NCI-H1105 (cell line): Measurements from ENCODE around the gene MVP.
A peak's percentile ranks its signal among the peaks of the same experiment; 100 is the strongest.
"Not testable (repeated sequence)": the region's sequence is repeated elsewhere in the genome, so short reads cannot be mapped to it uniquely, and the experiment has no call there.

Experiments
- DNase-seq: peaks from one replicate; lab custom pipeline; 2025; lab: John Stamatoyannopoulos, UW

The MVP gene

DNA sequence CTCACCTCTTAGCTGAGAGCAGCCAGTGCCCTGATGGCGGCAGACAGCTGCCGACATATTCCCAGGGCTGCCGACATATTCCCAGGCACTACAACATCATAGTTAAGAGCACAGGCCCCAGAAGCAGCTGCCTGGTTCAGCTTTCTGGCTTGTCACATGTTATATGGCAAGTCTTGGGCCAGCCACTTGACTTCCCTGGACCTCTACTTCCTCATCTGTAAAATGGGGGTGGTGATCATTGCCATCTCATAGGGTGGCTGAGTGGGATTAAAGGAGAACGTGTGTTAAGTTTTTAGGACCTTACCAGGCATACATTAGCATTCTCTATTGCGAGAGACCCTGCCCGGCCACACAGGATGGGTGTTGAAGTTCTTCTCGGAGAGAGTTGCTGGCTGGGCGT, 23.7 kb downstream of the MVP start:
- no peak for DNase-seq

DNA sequence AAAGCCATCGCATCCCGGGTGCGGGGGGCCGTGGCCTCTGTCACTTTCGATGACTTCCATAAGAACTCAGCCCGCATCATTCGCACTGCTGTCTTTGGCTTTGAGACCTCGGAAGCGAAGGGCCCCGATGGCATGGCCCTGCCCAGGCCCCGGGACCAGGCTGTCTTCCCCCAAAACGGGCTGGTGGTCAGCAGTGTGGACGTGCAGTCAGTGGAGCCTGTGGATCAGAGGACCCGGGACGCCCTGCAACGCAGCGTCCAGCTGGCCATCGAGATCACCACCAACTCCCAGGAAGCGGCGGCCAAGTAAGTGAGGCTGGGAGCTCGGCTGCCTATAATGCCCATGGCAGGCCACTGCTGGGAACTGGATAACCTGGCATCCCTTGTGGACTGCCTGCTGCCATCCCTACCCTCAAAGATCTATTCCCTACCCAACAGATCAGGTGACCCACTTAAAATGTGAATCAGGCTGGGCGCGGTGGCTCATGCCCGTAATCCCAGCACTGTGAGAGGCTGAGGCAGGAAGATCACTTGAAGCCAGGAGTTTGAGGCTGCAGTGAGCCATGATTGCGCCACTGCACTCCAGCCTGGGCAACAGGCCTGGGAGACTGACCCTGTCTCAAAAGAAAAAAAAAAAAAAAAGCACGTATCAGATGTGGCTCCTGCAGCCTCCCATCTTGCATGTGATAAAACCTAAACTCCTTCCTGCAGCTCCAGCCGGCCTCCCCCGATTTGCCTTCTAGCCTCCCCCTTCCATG, 24.5 kb downstream of the MVP start:
- no peak for DNase-seq

- no peak for DNase-seq
Measured at GRCh38 chr16:29845656-29846055, 25.4 kb downstream of the MVP start.

GRCh38 chr16:29848420-29849297, 28.4 kb downstream of the MVP start:
- peak; percentile 4 for DNase-seq

GRCh38 chr16:29849505-29849904, 29.2 kb downstream of the MVP start:
- no peak for DNase-seq

- DNase-seq = no peak
Measured at GRCh38 chr16:29850998-29851397, 30.7 kb downstream of the MVP start.

- DNase-seq = no peak
Measured at GRCh38 chr16:29852654-29853053, 32.4 kb downstream of the MVP start.

- DNase-seq = no peak
Measured at GRCh38 chr16:29854520-29855100, 34.3 kb downstream of the MVP start.

GRCh38 chr16:29857133-29857760, 37.0 kb downstream of the MVP start:
- DNase-seq = no peak

GRCh38 chr16:29858149-29858849, 38.0 kb downstream of the MVP start:
- DNase-seq = no peak

GRCh38 chr16:29858974-29859373, 38.7 kb downstream of the MVP start:
- DNase-seq = no peak

DNA sequence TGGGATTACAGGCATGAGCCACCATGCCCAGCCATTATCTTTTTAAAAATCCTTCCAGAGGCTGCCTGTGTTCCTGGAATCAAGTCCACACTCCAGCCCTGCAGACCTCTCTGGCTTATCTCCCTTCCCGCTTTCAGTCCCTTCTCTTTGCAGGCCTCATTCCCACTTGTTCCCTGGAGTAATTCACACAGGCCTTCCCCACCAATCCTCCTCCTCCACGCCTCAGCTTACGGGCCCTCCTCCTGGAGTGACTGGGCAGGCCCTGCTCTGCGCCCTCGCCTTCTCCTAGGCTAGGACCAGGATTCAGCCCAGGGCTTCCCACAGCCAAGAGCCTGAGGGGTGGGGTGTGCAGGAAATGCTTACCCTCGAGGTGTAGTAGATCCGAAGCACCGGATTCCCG, 40.0 kb downstream of the MVP start:
- no peak for DNase-seq

GRCh38 chr16:29862383-29862883, 42.2 kb downstream of the MVP start:
- no peak for DNase-seq

DNA sequence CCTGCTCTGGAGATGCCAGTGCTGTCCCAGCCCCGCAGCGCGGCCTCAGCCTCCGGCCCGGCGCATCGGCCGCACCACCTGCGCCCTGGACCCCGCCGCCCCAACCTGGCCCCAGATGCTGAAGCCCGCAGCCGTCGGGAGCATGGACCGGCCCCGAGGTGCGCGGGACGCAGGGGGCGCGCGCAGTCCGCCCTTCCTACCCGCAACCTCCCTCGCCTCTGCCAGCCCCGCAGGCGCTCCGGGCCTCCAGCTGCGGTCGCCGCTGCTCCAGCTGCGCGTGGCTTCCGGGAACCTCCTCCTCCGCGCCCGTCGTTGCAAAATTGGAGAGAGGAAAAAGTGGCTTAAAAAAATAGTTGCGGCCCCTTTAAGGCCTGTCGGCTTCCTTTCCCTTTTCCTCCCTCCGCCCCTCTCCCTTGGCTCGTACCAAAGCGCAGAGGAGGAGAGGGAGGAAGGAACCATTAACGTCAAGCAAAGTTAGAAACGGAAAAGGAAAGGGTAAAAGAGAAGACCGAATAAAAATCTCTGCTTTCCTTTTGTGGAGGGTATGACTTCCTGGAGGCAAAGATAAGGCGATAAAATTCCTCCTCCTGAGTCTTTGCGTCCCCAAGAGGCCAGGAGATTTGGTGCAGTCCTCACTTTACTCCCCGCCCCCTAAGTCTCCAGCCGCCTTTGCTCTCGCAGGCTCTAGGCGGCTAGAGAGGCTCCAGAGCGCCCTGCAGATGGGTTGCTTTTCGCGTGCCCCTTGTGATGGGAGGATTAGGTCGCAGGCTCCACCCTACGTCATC, 42.8 kb downstream of the MVP start, which contains the start of gene CDIPT:
Gene CDIPT (minus strand): TSS at position 343 of the 785 bp plus-strand sequence. CDS start 369 bp downstream, outside the sequence.
- DNase-seq = peak; percentile 95

DNA sequence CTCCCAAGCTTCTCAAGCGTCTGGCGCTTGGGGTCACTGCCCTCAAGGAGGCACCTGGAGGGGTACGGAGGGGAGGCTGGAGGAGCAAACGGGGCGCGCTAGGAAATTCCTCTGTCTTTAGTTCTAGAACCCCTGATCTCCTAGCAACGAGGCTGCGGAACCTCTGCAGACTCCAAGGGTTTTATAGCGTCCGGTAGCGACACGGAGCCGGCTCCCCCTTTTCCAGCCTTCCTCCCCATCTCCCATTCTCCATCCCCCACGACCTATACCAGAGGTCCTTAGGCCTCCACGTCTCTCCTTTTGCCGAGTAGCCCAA, 43.4 kb downstream of the MVP start:
- no peak for DNase-seq

DNA sequence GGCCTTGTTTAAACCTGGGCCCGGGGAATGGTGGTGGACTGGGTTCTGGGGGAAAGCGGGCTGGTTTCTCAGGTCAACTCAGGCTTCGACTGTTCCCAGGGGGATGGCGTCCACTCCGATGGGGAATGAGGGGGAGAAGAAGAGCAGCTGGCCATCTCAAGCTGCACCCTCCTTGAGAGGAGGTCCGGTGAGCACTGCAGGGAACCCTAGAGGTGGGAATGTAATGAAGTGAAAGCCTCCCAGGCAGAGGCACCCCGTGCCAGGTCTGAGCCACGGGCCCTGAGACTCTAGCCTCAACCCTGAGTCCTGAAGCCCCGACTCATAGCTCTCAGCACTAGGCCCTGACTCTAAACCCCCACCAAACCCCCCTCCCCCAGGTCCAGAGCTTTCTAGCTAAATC, 43.9 kb downstream of the MVP start:
- DNase-seq = no peak

GRCh38 chr16:29868396-29869009, 48.2 kb downstream of the MVP start:
- DNase-seq = no peak

- not testable (repeated sequence) for DNase-seq
Measured at GRCh38 chr16:29869067-29869466, 48.8 kb downstream of the MVP start.

DNA sequence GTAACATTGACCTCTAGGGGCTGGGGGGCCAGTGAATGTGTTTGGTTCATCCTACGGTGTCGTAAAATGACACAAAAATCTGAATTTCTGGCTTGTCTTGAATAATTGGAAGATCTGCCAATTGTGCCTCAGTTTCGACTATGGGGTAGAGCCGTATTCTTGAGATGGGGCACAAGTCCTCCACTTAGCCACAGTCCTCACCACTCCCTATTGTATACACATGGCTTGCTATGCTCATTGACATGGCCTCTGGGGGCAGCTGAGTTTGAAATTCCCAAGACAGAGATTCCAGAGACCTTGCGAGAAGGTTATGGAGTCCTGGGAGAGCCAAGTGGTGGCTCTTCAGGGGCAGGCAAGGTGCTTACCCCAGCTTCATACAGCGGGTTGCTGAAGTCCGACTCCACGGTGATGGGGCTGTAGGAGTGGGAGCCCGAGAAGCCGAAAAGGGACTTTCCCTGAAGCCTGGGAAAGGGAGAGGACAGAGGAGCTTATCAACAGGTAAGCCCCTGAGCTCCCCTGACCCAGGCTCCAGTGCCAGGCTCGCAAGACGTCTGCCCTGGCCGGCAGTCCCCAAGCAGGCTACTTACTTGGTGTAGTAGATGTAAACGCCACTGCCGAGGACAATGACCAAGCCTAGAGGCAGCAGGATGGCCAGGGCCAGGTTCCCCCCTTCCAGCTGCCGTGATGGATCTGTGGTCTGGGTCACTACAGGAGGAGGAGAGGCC, 51.7 kb downstream of the MVP start:
- DNase-seq = no peak

- DNase-seq = no peak
Measured at GRCh38 chr16:29873319-29873718, 53.1 kb downstream of the MVP start.
